K562 (cell line): ENCODE data around the gene SH2D5. TPM values are rescaled to one million over a fixed set of nuclear protein-coding genes. Genes with fewer than 3 reads are reported as not detected.

Experiments
- ATAC-seq: fragments of 200-7000 bp; cut with Tn5 transposase; 3 replicates; pipeline ENCODE4 v1.9.1; 2020; ENCODE audit warnings: moderate library complexity
- BruUV-seq: library from RNA; stranded (reverse); fragments of 400-500 nt; replicated peaks from 2 replicates; lab custom pipeline; 2021; lab: Mats Ljungman, UMichigan
- CTCF ChIA-PET: fragments of 300-600 bp; formaldehyde crosslinking; extraction: SDS; loops from one replicate; lab custom pipeline; 2021; ENCODE audit warnings: low intra/inter-chr PET ratio; lab: Yijun Ruan, JAX
- POLR2A ChIA-PET: fragments of 300-600, 350-650 bp; sonication (Branson Sonifier 250); formaldehyde crosslinking; extraction: SDS; loops from one replicate; lab custom pipeline; 2021; ENCODE audit warnings: antibody characterized with exemption, inconsistent platforms; lab: Yijun Ruan, JAX
- DNase-seq, 4 experiments: peaks; one replicate each; pipeline versions ENCODE4 v3.0.0 to v3.0.0-alpha.2; 2011 to 2018; ENCODE audit warnings: low spot score in 3 of 4, mixed read lengths in 3 of 4; ENCODE audit errors: extremely low read depth in 1 of 4
- FAIRE-seq: peaks from 2 replicates; lab custom pipeline; 2011; peaks lifted over from hg19 to GRCh38; lab: Jason Lieb, UNC
- H2AFZ ChIP-seq: 2 replicates; pipeline ENCODE4 v1.6.0; 2011; ENCODE audit warnings: low read depth, low read length, control low read depth, inconsistent platforms
- H3K27ac ChIP-seq: fragments of 200-600 bp; 3 replicates; pipeline ENCODE4 v1.8.0; 2011; ENCODE audit warnings: low read depth, mild to moderate bottlenecking, control low read depth, inconsistent platforms, low read length, moderate library complexity, mixed read lengths; ENCODE audit errors: extremely low read depth
- H3K27me3 ChIP-seq, 2 experiments: fragments of 300-600 bp in 1 of 2; 2 replicates in 1 of 2; 3 replicates in 1 of 2; pipeline versions ENCODE4 v1.6.0 to v1.8.0; 2011; ENCODE audit warnings: inconsistent platforms in 2 of 2, low read length in 2 of 2, mild to moderate bottlenecking in 1 of 2, mixed read lengths in 1 of 2, moderate library complexity in 1 of 2; ENCODE audit not compliant: control insufficient read depth in 2 of 2, insufficient read depth in 2 of 2
- H3K36me3 ChIP-seq: fragments of 300-600 bp; 3 replicates; pipeline ENCODE4 v1.8.0; 2011; ENCODE audit warnings: mild to moderate bottlenecking, low read length, inconsistent platforms; ENCODE audit not compliant: control insufficient read depth, insufficient read depth
- H3K4me1 ChIP-seq, 2 experiments: fragments of 200-600 bp in 1 of 2; replicated peaks in 1 of 2; 2 replicates in 1 of 2; 3 replicates in 1 of 2; pipeline versions ENCODE4 v1.5.1 to v1.8.0; 2011; ENCODE audit warnings: inconsistent platforms in 2 of 2, low read length in 2 of 2, mild to moderate bottlenecking in 1 of 2, mixed read lengths in 1 of 2, moderate library complexity in 1 of 2; ENCODE audit not compliant: control insufficient read depth in 2 of 2, insufficient read depth in 2 of 2
- H3K4me2 ChIP-seq: 2 replicates; pipeline ENCODE4 v1.6.1; 2011; ENCODE audit warnings: low read length, control low read depth, inconsistent platforms, mixed read lengths; ENCODE audit not compliant: insufficient read depth
- H3K4me3 ChIP-seq: fragments of 200-600 bp; sonication (generic), shearing (Covaris generic); 2 replicates; pipeline ENCODE4 v1.5.1; 2016; ENCODE audit warnings: control low read depth, inconsistent platforms
- H3K79me2 ChIP-seq: fragments of 200-600 bp; 3 replicates; pipeline ENCODE4 v1.8.0; 2011; ENCODE audit warnings: low read length, inconsistent platforms; ENCODE audit not compliant: control insufficient read depth, insufficient read depth
- H3K9ac ChIP-seq, 2 experiments: 2 replicates each; pipeline versions ENCODE4 v1.6.0 to v1.6.1; 2011; ENCODE audit warnings: low read depth in 2 of 2, low read length in 2 of 2, control low read depth in 1 of 2, inconsistent platforms in 1 of 2, mild to moderate bottlenecking in 1 of 2, mixed read lengths in 1 of 2; ENCODE audit not compliant: insufficient read depth in 1 of 2
- H3K9me1 ChIP-seq: one replicate; pipeline ENCODE4 v1.6.0; 2011; ENCODE audit warnings: inconsistent platforms, mild to moderate bottlenecking, low read length, moderate library complexity; ENCODE audit not compliant: control insufficient read depth, insufficient read depth
- H3K9me3 ChIP-seq: replicated peaks from 2 replicates; pipeline ENCODE4 v1.5.1; 2011; ENCODE audit warnings: low read depth, low read length, inconsistent platforms; ENCODE audit not compliant: control insufficient read depth, insufficient read depth
- H4K20me1 ChIP-seq: replicated peaks from 2 replicates; pipeline ENCODE4 v1.6.1; 2011; ENCODE audit warnings: low read length, inconsistent platforms, mixed read lengths; ENCODE audit not compliant: control insufficient read depth, insufficient read depth
- CBX1 ChIP-seq: sonication (generic); IDR thresholded peaks from 2 replicates; pipeline ENCODE4 v1.6.1; 2016; ENCODE audit warnings: antibody characterized with exemption, low read depth, mild to moderate bottlenecking
- CCAR2 ChIP-seq: fragments of 200-400 bp; formaldehyde crosslinking; IDR thresholded peaks from 2 replicates; pipeline ENCODE4 v1.6.1; 2017; ENCODE audit warnings: mild to moderate bottlenecking, low read depth, low read length
- FOXA3 ChIP-seq, 2 experiments: fragments of 450-650 bp in 1 of 2; sonication (generic) in 1 of 2; formaldehyde crosslinking; IDR thresholded peaks in 1 of 2; conservative IDR thresholded peaks in 1 of 2; 2 replicates each; pipeline versions ENCODE4 v1.4.0 to v1.8.0; 2020 to 2022; ENCODE audit warnings: mild to moderate bottlenecking in 2 of 2, missing genetic modification reagents in 1 of 2
- GABPB1 ChIP-seq: sonication (generic); formaldehyde crosslinking; IDR thresholded peaks from 2 replicates; pipeline ENCODE4 v1.8.0; 2022; ENCODE audit warnings: mild to moderate bottlenecking, missing genetic modification reagents
- MAFK ChIP-seq: IDR thresholded peaks from 2 replicates; pipeline ENCODE4 v1.6.1; 2011; ENCODE audit warnings: low read length, improper control_type of control experiment
- ZBTB8A ChIP-seq: fragments of 450-650 bp; IDR thresholded peaks from 2 replicates; pipeline ENCODE4 v1.6.1; 2018; ENCODE audit warnings: mild to moderate bottlenecking, moderate library complexity; ENCODE audit not compliant: partially characterized antibody
- ZFX ChIP-seq: sonication (generic); formaldehyde crosslinking; IDR thresholded peaks from 2 replicates; pipeline ENCODE4 v1.8.0; 2022; ENCODE audit warnings: mild to moderate bottlenecking, missing genetic modification reagents, moderate library complexity
- ZKSCAN1 ChIP-seq: fragments of 150-350 bp; IDR thresholded peaks from 2 replicates; pipeline ENCODE4 v1.6.1; 2016; ENCODE audit warnings: low read depth, low read length
- ZNF445 ChIP-seq: fragments of 250-450 bp; sonication (Bioruptor Pico); IDR thresholded peaks from 2 replicates; pipeline ENCODE4 v1.4.0; 2020; ENCODE audit warnings: low read depth, mild to moderate bottlenecking, moderate library complexity
- ZNF778 ChIP-seq: fragments of 450-650 bp; formaldehyde crosslinking; IDR thresholded peaks from 2 replicates; pipeline ENCODE4 v1.4.0; 2020; ENCODE audit warnings: mild to moderate bottlenecking, moderate library complexity
- WGBS: fragments of 100-300 bp; shearing (Covaris generic); methylation state at CpG from one replicate; pipeline ENCODE4 v1.1.6; 2016; ENCODE audit warnings: low coverage, mixed read lengths; ENCODE audit not compliant: insufficient coverage; ENCODE audit errors: missing lambda C conversion rate; 5-methylcytosine and 5-hydroxymethylcytosine counted together
- in situ Hi-C: fragments of 300-500 bp; cut with MboI; formaldehyde crosslinking; loops from 4 replicates; pipeline ENCODE4 v1.15.0; 2018; ENCODE audit warnings: inconsistent platforms, mixed read lengths
- intact Hi-C: fragments of 100-400 bp; cut with micrococcal nuclease; formaldehyde crosslinking; loops from 2 replicates; pipeline ENCODE4 v1.14.2; 2022
- polyA plus RNA-seq, 8 experiments: library from polyadenylated mRNA; depleted of rRNA in 4 of 8; stranded (reverse) in 5 of 8; unstranded in 3 of 8; fragments of >200 nt; fragmentation: Nextera tagmentation in 2 of 8; fragmentation: Illumina TruSeq in 1 of 8; extraction: Ambion mirVana in 2 of 8; extraction: Trizol in 1 of 8; gene quantifications; 2 replicates each; pipeline versions ENCODE4 v1.2.1 to v1.2.3, GENCODE V29; 2011 to 2014; ENCODE audit warnings: inconsistent platforms in 1 of 8, missing spikeins in 1 of 8
- total RNA-seq, 7 experiments: library from RNA; depleted of rRNA in 6 of 7; stranded (reverse); fragments of >200 nt in 6 of 7; fragmentation: Illumina TruSeq in 2 of 7; extraction: Trizol in 2 of 7; gene quantifications; 2 replicates each; pipeline versions ENCODE4 v1.2.1 to v1.2.3, GENCODE V29; 2011 to 2021; ENCODE audit warnings: low replicate concordance in 1 of 7
- TF ChIP-seq, protein P1 (sequence below): fragments of 450-650 bp; formaldehyde crosslinking; IDR thresholded peaks from 2 replicates; pipeline ENCODE4 v1.4.0; 2020; ENCODE audit warnings: mild to moderate bottlenecking

Gene SH2D5
- total and polyA plus RNA-seq, 9 of the 15 experiments (the other 6 are each of a cell fraction or from before 2014, with no cell fraction given), result 0.06 to 0.11 TPM; not detected in 7

DNA sequence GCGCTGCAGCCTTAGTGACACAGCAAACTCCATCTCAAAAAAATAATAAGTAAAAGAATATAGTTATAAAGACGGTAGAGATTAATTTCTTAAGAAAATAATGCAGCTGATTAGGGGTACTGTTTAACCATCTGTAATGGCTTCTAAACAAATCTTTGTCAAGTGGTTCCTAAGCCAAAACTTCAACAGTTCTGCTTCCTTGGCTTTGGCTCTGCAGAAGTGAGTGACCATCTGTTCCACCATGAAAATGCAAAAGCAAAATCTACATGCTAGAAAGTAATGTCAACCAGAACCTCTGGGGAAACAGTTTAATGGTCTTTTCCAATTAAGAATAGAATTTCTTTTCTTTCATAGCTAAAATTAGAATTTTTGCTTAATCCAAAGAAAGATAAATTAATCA is 8.3 kb upstream of the SH2D5 start (continued):
- TF ChIP-seq CBX1 (no peak), ZBTB8A (no peak), FOXA3 (CRISPR knock-in tag; conservative IDR thresholded peaks at IDR 0.05 in 1 of 2, IDR thresholded peaks at IDR 0.05 in 1 of 2) (no peak), MAFK (no peak), ZKSCAN1 (no peak), ZNF778 (CRISPR knock-in tag) (no peak), ZFX (CRISPR knock-in tag) (no peak), ZNF445 (CRISPR knock-in tag) (no peak), GABPB1 (CRISPR knock-in tag) (no peak)
- TF ChIP-seq, protein P1, sequence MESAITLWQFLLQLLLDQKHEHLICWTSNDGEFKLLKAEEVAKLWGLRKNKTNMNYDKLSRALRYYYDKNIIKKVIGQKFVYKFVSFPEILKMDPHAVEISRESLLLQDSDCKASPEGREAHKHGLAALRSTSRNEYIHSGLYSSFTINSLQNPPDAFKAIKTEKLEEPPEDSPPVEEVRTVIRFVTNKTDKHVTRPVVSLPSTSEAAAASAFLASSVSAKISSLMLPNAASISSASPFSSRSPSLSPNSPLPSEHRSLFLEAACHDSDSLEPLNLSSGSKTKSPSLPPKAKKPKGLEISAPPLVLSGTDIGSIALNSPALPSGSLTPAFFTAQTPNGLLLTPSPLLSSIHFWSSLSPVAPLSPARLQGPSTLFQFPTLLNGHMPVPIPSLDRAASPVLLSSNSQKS (CRISPR knock-in tag), result no peak

DNA sequence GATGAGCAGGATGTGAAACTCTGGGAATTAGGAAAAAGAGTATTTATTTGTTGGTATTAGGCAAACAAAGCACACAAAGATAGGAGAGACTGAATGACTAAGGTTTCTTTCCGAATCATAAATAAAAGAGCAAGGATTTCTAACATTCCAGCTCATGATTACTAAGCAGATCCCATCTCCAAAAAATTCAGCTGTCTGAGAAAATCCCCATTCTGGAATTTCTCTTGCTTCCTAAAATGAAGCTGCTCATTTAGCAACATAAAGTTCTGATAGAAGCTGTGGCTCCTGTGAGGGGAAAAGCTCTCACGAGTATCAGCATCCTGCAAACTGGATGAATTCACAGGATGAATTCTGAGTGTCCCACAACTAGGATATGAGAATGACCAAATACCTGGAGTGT is 6.7 kb upstream of the SH2D5 start:
- Histone ChIP-seq H3K27me3 (no peaks in the 10 kb centered on the region), H3K4me2 (no peak overlapping the region), H3K9me1 (no peaks in the 10 kb centered on the region), H2AFZ (no peak overlapping the region), H3K4me3 (no peak overlapping the region), H3K4me1 (no peaks in the 10 kb centered on the region), H3K27ac (no peak overlapping the region), H3K79me2 (no peaks in the 10 kb centered on the region), H3K36me3 (peaks cover 71% of the 10 kb centered on the region), H3K9ac (no peak overlapping the region), H4K20me1 (0 out of 2 replicates have a peak, but pooled peaks cover 5% of the 10 kb centered on the region), H3K9me3 (no peaks in the 10 kb centered on the region)
- no peak for FAIRE-seq
- no peak for TF ChIP-seq CCAR2
- intact Hi-C loops, result no loop called here
- BruUV-seq, result no TSS peak
- in situ Hi-C loops, result no loop called here
- ChIA-PET CTCF (no interaction called here), POLR2A (interaction anchor here (0.7 to 2.3 kb wide), 3 partner anchors 21 to 644 kb away, joined by 3 to 11 read pairs (median 4); partner anchors contain the start of genes HP1BP3 and KIF17)
- WGBS, result 84% methylated on average over 2 of the region's 2 CpGs
- no peak for ATAC-seq
- no peak for DNase-seq
